IPS DF 6.9 (cell line): ENCODE results near the gene KRTAP9-8.

Source experiments
- DNase-seq: peaks from one replicate; pipeline ENCODE4 v3.0.0-alpha.2; 2013; ENCODE audit warnings: low read depth, low spot score
- H3K27ac ChIP-seq: one replicate; pipeline ENCODE4 v1.5.1; 2013; ENCODE audit warnings: low read length, control low read depth
- H3K27me3 ChIP-seq: 2 replicates; pipeline ENCODE4 v1.6.1; 2013; ENCODE audit warnings: mild to moderate bottlenecking, low read length; ENCODE audit not compliant: control insufficient read depth, insufficient read depth
- H3K36me3 ChIP-seq: 2 replicates; pipeline ENCODE4 v1.6.1; 2013; ENCODE audit warnings: low read length; ENCODE audit not compliant: control insufficient read depth, insufficient read depth
- H3K4me1 ChIP-seq: 2 replicates; pipeline ENCODE4 v1.6.1; 2013; ENCODE audit warnings: low read length; ENCODE audit not compliant: control insufficient read depth, insufficient read depth
- H3K4me3 ChIP-seq: 2 replicates; pipeline ENCODE4 v1.5.1; 2013; ENCODE audit warnings: mild to moderate bottlenecking, low read length
- H3K9me3 ChIP-seq: 2 replicates; pipeline ENCODE4 v1.6.1; 2013; ENCODE audit warnings: low read length, inconsistent platforms; ENCODE audit not compliant: control insufficient read depth, insufficient read depth
- WGBS: extraction: QIAGEN DNeasy Blood & Tissue Kit; methylation state at CpG from one replicate; pipeline ENCODE4 v1.1.7; 2013; ENCODE audit warnings: mixed read lengths, missing lambda C conversion rate; ENCODE audit not compliant: insufficient read length, insufficient coverage; 5-methylcytosine and 5-hydroxymethylcytosine counted together

The KRTAP9-8 gene

DNA sequence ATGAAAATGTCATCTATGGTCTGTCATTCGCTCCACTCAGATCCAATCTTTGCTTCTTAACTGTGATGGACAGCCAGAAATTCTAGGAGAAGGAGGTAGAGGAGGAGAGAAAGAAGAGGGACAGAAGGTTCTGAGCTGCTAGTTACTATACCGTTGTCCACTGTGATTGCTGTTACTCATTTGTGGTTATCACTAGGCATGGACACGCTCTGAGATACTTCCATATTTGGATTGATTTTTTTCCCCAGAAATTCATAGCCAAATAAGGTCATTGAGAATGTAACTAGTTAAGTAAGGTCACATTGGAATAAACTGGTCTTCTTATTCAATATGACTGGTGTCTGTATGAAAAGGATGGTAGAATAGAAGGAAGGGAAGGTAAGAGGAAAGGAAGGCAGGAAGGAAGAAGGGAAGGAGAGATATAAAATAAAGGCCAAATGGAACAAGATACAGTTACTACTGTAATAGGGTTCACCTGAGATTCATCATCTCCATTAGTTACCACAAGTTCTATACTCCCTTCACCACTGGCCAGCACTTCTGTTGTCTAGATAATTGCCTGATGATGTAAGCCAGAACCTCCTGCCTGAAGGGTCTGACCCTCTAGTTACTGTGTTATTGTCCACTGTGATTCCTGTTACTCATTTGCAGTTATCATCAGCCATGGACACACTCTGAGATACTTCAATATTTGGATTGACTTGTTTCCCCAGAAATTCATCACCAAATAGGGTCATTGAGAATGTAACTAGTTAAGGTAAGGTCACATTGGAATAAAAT is 40.6 kb downstream of the KRTAP9-8 start:
- no peaks in the 10 kb centered on the region for H3K9me3 ChIP-seq
- H3K27ac ChIP-seq = no peak overlapping the region
- DNase-seq = no peak
- no peaks in the 10 kb centered on the region for H3K27me3 ChIP-seq
- H3K4me1 ChIP-seq = no peaks in the 10 kb centered on the region
- WGBS = no CpG with 5 or more reads among the region's 3 CpGs
- H3K36me3 ChIP-seq = no peaks in the 10 kb centered on the region
- H3K4me3 ChIP-seq = no peak overlapping the region

DNA sequence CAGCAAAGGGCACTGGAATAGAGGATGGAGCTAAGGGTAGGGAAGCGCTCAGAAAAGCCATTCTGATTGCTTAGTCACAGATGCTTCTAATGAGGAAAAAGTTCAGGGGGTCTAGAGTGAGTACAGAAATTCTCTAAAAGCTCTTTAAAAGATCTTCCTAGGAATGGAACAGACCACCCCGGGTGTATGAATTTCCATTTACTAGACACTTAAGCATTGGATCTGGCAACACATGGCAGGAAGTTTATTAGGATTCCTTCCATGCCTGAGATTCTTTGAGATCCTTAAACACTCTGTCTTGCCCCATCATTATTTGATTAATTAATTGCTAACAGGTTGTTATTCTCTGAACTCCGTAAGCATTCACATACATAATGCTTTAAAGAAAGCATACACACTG is 46.2 kb downstream of the KRTAP9-8 start:
- no peaks in the 10 kb centered on the region for H3K9me3 ChIP-seq
- H3K4me3 ChIP-seq = no peak overlapping the region
- WGBS = no CpG with 5 or more reads among the region's 3 CpGs
- H3K36me3 ChIP-seq = no peaks in the 10 kb centered on the region
- no peak for DNase-seq
- no peaks in the 10 kb centered on the region for H3K27me3 ChIP-seq
- H3K4me1 ChIP-seq = no peaks in the 10 kb centered on the region
- no peak overlapping the region for H3K27ac ChIP-seq

DNA sequence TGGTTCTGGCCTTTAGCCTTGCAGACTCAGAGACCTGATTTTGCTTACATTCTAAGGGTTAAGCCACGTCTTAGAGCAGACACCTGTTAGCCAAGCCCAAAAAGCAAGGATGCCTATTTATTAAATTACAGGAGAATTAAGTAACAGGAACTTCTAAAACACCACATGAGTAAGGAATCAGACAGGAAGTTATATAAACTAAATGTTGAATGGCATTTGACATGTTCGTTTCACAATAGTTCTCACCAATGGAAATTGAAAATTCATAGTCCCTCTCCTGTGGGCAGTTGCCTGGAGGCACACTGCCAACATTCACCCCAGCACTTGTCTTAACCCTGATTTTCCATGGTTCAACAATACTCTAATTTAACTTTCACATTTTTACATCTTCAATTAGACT is 46.7 kb downstream of the KRTAP9-8 start:
- DNase-seq = no peak
- Histone ChIP-seq H3K4me3 (no peak overlapping the region), H3K27me3 (no peaks in the 10 kb centered on the region), H3K4me1 (no peaks in the 10 kb centered on the region), H3K9me3 (no peaks in the 10 kb centered on the region), H3K27ac (no peak overlapping the region), H3K36me3 (no peaks in the 10 kb centered on the region)
- no CpG with 5 or more reads among the region's 2 CpGs for WGBS

DNA sequence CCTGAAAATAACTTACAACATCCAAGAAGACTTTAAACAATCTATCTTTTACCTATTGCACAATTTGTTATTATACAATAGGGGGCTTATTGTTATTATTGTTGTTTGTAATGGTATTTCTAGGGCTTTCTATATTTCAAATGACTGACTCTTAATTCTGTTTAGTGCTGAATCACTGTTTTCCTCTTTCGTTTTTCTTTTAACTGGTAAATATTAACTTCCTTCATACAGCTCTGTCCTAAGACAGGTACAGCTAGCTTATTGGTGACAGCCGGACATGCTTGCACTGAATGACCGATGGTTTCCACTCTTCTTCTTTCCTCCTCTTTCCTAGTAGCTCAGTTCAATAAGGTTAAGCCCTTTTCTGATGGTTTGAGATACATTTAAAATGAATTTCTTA is 49.3 kb downstream of the KRTAP9-8 start:
- no peak for DNase-seq
- Histone ChIP-seq H3K4me1 (no peaks in the 10 kb centered on the region), H3K27ac (no peak overlapping the region), H3K4me3 (no peak overlapping the region), H3K27me3 (no peaks in the 10 kb centered on the region), H3K9me3 (no peaks in the 10 kb centered on the region), H3K36me3 (no peaks in the 10 kb centered on the region)
- no CpG with 5 or more reads among the region's 3 CpGs for WGBS
